NCI-H2196 treated with DMSO at 0.1 percent for 48 hours (cell line): Measurements from ENCODE around the gene AUTS2.

ENCODE experiments used
- DNase-seq: peaks from one replicate; lab custom pipeline; 2025; ENCODE audit not compliant: unreplicated experiment; lab: John Stamatoyannopoulos, UW

The AUTS2 gene

GRCh38 chr7:69654849-69655707 is 56.8 kb downstream of the AUTS2 start:
- DNase-seq = peak; percentile 73

GRCh38 chr7:69656077-69656476 is 57.8 kb downstream of the AUTS2 start:
- no peak for DNase-seq

GRCh38 chr7:69656890-69657289 is 58.6 kb downstream of the AUTS2 start:
- DNase-seq = no peak

- no peak for DNase-seq
Measured at GRCh38 chr7:69657331-69657730, 59.1 kb downstream of the AUTS2 start.

- DNase-seq = no peak
Measured at GRCh38 chr7:69657985-69658384, 59.7 kb downstream of the AUTS2 start.

GRCh38 chr7:69659983-69660382 is 61.7 kb downstream of the AUTS2 start:
- DNase-seq = no peak

- DNase-seq = no peak
Measured at GRCh38 chr7:69661342-69661741, 63.1 kb downstream of the AUTS2 start.

GRCh38 chr7:69663911-69664832 is 65.9 kb downstream of the AUTS2 start:
- DNase-seq = no peak

GRCh38 chr7:69665369-69665768 is 67.1 kb downstream of the AUTS2 start:
- no peak for DNase-seq

GRCh38 chr7:69668339-69668870 is 70.1 kb downstream of the AUTS2 start:
- no peak for DNase-seq

- DNase-seq = no peak
Measured at GRCh38 chr7:69670701-69671100, 72.4 kb downstream of the AUTS2 start.

- no peak for DNase-seq
Measured at GRCh38 chr7:69673074-69673473, 74.8 kb downstream of the AUTS2 start.

GRCh38 chr7:69674701-69675182 is 76.5 kb downstream of the AUTS2 start:
- no peak for DNase-seq

GRCh38 chr7:69676247-69676646 is 78.0 kb downstream of the AUTS2 start:
- DNase-seq = no peak

- no peak for DNase-seq
Measured at GRCh38 chr7:69677054-69677852, 79.0 kb downstream of the AUTS2 start.

GRCh38 chr7:69677881-69678493 is 79.7 kb downstream of the AUTS2 start:
- no peak for DNase-seq

- no peak for DNase-seq
Measured at GRCh38 chr7:69678494-69679187, 80.4 kb downstream of the AUTS2 start.

- no peak for DNase-seq
Measured at GRCh38 chr7:69681181-69681580, 82.9 kb downstream of the AUTS2 start.

- DNase-seq = no peak
Measured at GRCh38 chr7:69682518-69682917, 84.2 kb downstream of the AUTS2 start.

GRCh38 chr7:69683002-69683401 is 84.7 kb downstream of the AUTS2 start:
- DNase-seq = peak; percentile 60
